GM19025 (cell line): Measurements from ENCODE around the gene GNPAT.

Experiments
- ATAC-seq: cut with Tn5 transposase; IDR thresholded peaks from one replicate; pipeline ENCODE4 v1.9.1; 2021; ENCODE audit warnings: mild to moderate bottlenecking, low read depth, moderate library complexity; ENCODE audit not compliant: unreplicated experiment

GNPAT gene

DNA sequence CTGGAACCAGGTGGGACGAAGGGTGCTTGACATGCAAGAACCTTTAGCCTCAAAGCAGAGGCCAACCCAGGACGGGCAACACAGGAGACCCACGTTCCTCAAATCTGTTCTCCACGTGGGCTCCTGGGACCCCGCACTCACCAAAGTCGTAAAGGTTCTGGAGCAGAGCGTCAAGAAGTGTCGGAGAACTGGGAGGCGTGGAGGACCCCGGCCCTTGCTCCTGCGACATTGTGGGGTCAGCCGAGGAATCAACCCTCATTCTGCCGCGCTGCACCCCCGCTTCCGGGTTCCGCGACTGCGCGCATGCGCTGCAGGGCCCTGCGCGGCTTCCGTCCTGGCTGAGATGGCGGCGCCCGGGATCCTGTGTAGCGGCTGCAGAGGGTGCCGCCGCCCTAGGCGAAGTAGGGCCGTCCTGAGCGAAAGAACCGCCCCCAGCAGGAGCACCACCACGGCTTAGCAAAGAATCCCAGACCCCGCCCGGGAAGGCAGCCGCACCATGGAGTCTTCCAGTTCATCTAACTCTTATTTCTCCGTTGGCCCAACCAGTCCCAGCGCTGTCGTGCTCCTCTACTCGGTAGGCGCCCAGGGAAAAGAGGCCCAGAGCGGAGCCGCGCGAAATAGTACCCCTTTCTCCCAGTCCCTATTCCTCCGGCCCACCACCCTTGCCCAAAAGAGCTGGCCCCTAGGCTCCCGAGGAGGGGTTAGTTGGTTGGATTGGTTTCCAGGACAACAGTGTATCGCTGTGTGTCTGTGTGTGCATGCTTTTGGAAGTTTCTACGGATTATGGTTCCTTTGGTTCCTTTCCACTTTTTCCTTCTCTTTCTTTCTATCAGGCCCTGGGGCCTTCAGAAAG is at the start of gene GNPAT:
Gene GNPAT (plus strand): TSS at position 330 of the 853 bp plus-strand sequence. CDS start 167 bp downstream, at position 497.
- ATAC-seq: peak; percentile 94

DNA sequence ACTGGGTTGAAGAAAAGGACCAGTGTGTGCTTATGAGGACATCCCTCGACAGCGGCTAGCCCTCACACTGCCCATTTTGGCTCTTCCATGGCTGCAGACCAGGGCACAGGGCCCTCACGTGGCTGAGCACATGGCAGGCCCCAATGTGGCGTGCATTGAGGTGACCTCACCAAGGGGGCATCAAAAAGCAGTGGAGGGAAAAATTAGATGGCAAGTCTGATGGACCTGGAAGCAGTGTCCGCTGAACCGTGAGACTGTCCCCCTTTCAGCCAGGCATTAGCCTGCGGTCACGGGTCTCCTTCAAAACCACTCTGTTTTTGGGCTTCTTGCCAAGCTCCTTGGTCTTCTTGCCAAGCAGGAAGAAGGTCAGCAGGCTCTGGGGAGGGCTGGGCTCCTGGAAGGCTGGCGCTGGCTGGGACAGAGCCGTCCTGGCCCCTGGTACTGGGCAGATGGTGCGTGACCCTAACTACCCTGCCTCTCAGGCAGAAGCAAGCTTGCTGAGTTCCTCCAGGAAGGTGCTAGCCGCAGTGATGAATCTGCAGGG is 48.3 kb upstream of the GNPAT start:
- no peak for ATAC-seq

DNA sequence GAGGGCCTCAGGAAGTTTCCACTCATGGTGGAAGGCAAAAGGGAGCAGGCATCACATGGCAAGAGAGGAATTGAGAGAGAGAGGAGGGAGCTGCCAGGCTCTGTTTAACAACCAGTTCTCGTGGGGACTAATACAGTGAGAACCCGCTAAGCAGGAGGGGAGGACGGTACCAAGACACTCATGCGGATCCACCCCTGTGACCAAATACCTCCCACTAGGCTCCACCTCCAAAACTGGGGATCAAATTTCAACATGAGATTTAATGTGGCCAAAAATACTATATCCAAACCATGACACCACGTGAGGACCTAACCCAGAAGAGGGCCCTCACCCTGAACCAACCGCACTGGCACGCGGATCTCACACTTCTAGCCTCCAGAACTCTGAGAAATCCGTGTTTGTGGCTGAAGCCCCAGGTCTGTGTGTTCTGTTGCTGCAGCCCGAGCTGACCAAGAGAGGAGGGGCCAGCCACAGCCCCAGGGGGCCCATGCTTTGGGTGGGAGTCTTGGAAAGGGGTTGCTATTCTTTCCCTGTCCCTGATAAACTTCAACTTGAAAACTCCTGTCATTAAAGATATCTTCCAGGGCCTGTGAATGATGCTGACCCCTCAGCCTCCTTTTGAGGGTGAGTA is 47.2 kb upstream of the GNPAT start:
- no peak for ATAC-seq

DNA sequence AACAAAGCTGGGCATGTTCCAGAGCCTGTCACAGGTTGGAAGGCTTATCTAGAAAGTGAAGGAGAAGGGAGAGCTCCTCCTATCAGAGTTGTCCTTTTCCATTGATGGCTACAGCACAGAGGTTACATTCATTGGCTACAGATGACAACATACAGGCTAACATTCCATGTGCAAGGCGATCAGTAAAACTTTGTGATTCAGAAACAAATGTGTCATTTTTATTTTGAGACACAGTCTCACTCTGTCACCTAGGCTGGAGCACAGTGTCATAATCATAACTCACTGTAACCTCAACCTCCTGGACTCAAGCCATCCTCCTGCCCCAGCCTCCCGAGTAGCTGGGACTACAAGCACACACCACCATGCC is 46.6 kb upstream of the GNPAT start:
- no peak for ATAC-seq

DNA sequence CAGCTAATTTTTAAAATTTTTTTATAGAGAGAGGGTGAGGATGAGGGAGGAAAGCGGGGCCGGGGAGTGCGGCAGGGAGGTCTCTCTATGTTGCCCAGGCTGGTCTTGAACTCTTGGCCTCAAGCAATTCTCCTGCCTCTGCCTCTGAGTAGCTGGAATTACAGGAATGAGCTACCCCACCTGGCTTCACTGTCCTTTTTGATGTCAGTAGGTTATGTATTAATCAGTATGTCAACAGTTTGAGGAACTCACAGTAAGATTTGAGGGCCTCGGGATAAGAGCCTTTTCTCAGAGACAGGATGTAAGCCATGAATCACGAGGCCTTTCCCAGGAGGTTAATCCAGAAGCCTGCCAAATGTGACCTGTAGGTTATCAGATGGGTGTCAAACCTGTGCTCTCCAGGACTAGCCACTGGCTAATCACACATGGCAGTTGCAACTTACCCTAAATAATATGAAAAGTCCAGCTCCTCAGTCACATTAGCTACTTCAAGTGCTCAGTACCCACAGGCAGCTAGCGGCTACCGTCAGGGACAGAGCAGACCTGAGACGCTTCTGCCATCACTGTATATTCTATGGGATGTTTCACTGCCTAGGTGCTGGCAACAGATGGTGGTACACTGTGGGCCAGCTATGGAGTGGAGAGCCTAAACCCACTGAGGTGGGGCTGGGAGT is 46.0 kb upstream of the GNPAT start:
- ATAC-seq: no peak

DNA sequence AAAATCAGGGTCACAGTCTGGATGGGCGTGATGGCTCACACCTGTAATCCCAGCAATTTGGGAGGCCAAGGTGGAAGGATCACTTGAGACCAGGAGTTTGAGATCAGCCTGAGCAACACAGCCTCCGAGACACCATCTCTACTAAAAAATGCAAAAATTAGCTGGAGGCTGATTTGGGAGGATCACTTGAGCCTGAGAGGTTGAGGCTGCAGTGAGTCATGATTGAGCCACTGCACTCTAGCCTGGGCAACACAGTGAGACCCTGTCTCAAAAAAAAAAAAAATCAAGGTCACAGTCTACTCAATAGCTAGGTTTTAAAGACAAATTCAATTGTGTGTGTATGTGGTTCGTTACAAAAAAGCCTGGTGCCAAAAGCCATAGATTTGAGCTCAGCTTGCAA is 44.7 kb upstream of the GNPAT start:
- no peak for ATAC-seq

DNA sequence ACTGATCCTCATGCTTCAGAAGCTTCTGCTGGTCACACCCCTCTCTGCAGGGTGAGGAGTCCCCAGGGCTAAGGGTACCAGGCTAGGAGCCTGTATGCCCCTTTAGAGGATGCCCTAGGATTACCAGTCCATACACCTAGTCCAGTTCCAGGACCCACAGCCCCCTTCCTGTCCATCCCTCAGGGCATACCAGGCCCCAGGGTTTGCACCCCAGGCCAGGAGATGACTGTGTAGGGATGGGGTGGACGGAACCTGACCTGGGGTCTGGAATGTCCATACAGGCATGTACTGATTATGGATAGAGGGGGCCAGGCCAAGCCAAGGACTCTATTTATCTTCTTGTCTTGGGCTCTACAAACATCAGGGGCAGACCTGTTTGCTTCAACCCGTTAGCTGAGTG is 44.3 kb upstream of the GNPAT start:
- ATAC-seq: no peak

DNA sequence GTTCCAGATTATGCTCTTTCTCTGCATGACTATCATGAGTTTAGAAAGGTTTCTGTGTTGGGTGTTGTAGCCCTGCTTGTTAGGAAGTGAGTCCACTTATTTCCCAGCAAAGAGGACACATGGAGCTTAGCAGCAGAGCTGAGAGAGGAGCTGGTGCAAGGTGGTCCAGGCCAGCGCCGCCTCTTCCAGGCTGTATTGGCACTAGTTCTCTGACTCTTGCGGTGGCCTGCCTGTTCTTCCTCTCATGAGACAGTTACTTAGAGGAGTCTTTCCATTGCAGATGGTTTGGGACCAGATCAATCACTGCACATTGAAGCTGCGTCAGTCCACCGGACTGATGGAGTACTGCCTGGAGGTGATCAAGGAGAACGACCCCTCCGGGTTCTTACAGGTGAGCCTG is 41.1 kb upstream of the GNPAT start:
- no peak for ATAC-seq

DNA sequence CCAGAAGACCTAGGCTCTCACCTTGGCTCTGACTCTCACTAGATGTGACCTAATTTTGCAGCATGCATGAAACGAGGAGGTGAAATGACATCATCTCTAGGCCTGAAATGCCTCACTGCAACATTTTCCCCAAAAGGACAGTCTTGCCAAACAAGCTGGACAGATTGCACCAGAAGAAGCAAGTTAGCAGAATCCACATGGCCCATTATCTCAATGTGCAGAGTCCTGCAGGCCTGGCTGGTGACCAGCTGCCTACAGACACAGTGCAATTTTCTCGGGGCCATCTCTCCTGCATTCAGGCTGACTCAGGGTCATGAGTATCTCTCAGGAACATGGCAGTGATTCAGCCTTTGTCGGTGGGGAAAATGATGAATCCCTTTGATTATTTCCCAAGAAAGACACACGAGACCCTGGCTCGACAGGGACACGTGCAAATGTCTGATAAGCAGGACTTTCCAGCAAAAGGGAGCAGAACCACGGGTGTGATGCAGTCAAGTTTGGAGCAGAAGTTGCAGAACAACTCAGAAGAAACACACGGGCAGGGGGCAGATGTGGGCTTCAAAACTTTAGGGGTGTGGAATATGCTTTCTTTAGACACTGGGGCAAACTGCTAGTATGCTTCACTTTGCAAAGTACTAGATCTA is 40.5 kb upstream of the GNPAT start:
- no peak for ATAC-seq

DNA sequence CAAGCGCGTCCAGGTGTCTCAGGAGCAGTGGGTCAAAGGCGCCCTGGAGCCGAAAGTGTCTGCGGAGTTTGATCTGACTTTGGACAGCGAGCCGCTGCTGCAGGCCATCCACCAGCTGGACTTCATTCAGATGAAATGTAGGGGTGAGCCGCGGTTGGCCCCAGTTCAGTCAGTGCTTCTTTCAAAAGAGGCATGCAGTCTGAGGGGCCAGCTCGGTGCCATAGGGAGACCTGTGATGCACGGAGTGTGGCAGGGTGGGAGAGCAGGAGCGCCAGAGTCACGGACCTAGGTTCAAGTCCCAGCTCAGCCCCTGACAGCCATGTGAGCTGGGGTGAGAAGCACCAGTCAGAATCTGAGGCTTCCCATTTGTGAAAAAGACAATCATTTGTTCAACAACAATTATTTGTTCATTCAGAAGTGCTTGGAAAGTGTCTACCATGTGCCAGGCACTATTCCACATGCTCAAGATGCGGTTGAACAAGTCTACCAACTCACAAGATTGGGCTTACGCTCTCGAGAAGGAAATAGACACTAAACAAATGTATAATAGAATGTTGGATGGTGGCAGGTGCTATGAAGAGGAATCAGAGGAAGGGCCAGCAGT is 39.5 kb upstream of the GNPAT start:
- no peak for ATAC-seq

DNA sequence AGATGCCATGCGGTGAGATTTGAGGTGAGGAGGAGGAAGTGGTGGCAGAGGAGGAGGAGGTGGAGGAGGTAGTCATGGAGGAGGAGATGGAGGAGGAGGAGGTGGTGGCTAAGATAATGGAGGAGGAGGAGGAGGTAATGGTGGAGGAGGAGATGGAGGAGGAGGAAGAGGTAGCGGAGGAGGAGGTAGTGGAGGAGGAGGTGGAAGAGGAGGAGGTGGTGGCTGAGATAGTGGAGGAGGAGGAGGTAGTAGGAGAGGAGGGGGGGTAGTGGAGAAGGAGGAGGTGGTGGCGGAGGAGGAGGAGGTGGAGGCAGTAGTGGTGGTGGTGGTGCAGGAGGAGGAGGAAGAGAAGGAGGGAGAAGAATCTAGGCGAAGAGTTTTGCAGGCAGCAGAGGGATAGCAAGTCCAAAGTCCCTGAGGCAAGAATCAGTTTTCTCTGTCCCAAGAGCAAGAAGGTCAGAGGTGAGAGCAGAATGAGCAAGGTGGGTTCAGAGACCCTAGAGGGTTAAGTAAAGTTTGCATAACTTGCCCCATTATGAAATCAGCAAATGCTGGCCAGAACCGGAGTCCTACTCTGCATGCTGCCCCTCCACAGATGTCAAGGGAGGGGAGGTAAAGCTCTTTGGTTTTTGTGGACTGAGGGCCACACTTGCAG is 38.9 kb upstream of the GNPAT start:
- no peak for ATAC-seq

DNA sequence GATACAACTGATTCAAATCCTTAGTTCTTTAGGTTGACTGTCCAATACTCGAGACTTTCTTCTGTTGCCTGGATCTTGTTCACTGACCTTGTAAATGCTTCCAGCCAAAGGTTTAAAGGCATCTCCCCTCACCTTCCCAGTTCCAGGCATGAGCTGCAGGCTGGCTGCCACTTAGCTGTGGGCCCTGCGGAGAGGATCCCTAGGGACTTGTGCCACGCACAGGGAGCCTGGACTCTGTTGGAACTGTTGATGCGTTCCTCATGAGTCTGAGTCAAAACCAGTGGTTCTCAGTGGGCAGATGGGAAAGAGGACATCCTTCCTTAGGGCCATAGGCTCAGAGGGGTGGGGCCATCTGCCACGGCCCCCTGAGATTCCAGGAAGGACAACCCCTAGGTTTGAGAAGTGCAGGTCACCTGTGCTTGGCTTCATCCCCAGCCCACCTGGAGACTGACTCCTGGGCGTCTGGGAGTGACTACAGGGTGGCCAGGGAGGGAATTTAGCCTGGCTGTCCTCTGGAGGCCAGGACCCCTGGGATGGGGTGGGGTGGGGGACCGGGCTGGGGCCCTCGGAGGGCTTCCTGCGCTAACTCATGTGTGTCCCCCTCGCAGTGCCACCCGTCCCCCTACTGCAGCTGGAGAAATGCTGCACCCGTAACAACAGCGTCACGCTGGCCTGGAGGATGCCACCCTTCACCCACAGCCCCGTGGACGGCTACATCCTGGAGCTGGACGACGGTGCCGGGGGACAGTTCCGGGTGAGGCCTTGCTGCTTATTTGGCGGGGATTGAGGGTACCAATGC is 37.6 kb upstream of the GNPAT start:
- no peak for ATAC-seq

DNA sequence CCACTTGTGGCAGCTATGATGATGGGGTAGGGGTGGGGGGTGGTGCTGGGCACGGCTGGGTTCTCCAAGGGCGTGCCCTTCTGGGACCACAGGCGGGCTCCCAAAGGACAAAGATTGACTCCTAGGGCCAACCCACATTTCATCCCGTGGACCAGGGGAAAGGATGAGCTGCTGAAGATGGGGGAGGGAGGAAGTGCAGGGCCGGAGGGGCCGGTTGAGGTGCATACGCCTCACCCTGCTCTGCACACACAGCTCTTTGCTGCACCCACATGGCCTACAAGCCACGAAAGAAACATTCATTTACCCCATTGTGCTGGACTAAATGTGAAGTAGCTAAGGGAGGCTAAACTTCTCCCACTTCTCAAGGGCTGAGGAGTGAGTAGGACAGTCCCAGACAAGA is 34.2 kb upstream of the GNPAT start:
- no peak for ATAC-seq

DNA sequence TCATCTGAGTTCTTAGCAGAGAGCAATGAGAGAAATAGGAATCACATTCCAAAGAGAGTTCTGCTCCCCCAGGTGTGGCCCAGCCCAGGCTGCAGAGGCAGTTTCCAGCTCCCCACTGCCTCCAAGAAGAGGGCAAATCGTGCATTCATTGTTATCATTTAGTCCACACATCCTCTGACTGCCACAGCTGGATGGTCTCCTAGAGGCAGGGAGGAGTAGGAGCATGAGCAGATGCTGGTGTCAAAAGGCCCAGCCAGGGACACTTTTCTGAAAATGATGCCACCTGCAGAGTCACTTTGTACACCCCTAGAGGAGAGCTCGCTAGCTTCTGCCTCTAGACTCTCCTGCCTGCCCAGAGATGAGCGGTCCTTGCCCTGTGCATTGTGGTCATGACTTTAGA is 33.6 kb upstream of the GNPAT start:
- ATAC-seq: no peak

DNA sequence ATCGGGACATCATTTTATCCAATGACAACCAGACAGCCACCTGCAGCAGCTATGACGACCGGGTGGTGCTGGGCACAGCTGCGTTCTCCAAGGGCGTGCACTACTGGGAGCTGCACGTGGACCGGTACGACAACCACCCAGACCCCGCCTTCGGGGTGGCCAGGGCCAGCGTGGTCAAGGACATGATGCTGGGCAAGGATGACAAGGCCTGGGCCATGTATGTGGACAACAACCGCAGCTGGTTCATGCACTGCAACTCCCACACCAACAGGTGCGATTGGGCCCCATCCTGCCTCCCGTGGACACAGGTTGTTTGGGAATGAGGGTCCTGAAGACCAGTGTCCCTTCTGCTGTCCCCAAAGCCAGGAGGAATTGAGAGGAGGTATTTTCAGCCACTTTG is 32.0 kb upstream of the GNPAT start:
- ATAC-seq: no peak

DNA sequence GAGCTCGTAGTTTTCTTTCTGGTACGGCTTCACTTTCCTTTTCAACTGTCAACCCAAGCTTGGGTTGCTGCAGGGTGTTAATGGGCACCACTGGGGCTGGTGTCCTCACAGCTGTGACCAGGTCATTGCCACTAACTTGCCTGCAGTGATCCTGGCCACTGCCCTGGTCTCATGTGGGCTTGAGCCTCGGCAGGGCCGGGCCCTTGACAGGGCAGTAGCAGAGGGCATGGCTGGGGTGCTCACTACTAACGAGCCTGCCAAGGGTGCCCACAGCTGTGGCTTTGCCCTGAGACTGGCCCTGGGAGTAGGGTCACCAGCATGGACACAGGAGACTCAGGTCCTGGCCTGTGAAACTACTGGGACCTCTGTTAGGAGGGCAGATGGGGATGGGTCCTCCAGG is 31.5 kb upstream of the GNPAT start:
- no peak for ATAC-seq

DNA sequence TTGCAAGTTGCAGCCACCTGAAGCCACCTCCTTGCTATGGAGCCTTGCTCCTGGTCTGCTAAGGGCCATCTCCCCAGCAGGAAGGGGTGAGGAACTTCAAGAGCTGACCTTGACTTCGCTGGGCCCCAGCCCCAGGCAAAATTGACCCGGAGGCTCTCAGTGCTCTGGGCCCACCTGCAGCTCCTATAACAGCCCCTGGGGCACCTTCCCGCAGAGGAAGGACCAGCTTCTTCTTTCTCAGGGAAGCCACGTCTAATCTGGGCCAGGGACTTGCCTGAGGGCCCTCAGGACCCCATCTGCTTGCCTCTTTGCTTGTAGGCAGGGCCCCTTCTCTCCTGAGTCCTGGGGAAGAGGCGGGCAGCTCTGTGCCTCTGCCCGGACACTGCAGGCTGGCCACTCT is 30.9 kb upstream of the GNPAT start:
- no peak for ATAC-seq

DNA sequence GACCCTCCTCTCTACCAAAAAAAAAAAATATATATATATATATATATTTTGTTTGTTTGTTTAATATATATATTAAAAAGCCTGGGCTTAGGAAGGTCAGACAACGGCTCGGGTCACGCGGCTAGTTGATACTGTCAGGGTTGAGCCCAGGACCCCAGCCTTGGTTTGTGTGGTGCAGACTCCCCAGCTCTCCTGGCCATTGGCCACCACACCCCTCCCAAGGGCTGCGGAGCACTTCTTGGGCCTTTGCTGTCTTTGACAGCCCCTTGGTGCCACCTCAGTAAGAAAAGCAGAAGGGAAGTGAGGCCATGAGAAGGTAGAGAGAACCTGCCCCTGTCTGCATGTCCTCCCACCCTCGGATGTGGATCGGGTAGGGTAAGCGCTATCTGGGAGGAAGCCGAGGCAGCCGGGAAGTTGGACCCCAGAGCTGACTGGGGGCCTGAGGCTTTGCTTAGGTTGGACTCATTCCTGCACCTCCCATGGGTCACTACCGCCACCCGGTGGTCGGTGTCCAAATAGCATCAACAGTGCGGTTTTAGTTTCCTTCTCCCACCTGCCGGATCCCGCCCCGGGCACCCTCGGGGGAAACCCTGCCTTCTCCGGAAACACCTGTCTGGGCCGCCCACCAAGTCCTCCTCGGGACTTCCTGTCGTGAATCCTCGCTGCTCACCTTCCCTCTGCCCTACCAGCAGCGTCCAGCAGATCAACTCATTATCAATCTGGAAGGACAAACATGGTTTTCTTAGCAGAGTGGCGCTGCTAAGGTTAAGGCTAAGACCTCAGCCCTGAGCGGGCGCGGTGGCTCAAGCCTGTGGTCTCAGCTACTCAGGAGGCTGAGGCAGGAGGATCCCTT is 29.8 kb upstream of the GNPAT start:
- ATAC-seq: peak; percentile 80
